MCF 10A (cell line): ENCODE results near the gene ZSWIM7. TPM values are rescaled to one million over a fixed set of nuclear protein-coding genes. Genes with fewer than 3 reads are reported as not detected.
A peak's percentile ranks its signal among the peaks of the same experiment; 100 is the strongest.

ENCODE experiments used
- BruUV-seq: library from RNA; stranded (reverse); fragments of 400-500 nt; replicated peaks from 2 replicates; lab custom pipeline; 2021; lab: Mats Ljungman, UMichigan
- CTCF ChIA-PET: fragments of 300-600 bp; sonication (Branson Sonifier 250); formaldehyde crosslinking; extraction: SDS; loops from one replicate; lab custom pipeline; 2021; ENCODE audit warnings: antibody characterized with exemption, inconsistent platforms; lab: Yijun Ruan, JAX
- POLR2A ChIA-PET: fragments of 300-600, 350-650 bp; sonication (Branson Sonifier 250); formaldehyde crosslinking; extraction: SDS; loops from one replicate; lab custom pipeline; 2020; ENCODE audit warnings: antibody characterized with exemption, inconsistent platforms; lab: Yijun Ruan, JAX
- DNase-seq: peaks from one replicate; pipeline ENCODE4 v3.0.0-alpha.2; 2018; ENCODE audit not compliant: unreplicated experiment
- H3K27ac Mint-ChIP-seq: one replicate; pipeline ENCODE4 v1.8.0; 2022; ENCODE audit warnings: mild to moderate bottlenecking, low read depth, mixed read lengths; ENCODE audit not compliant: unreplicated experiment
- H3K27me3 Mint-ChIP-seq: one replicate; pipeline ENCODE4 v1.8.0; 2022; ENCODE audit warnings: mixed read lengths; ENCODE audit not compliant: insufficient read depth, unreplicated experiment
- H3K36me3 Mint-ChIP-seq: one replicate; pipeline ENCODE4 v1.8.0; 2022; ENCODE audit warnings: mild to moderate bottlenecking, moderate library complexity, mixed read lengths; ENCODE audit not compliant: insufficient read depth, unreplicated experiment
- H3K4me1 Mint-ChIP-seq: one replicate; pipeline ENCODE4 v1.8.0; 2022; ENCODE audit warnings: mixed read lengths; ENCODE audit not compliant: insufficient read depth, unreplicated experiment
- H3K4me3 Mint-ChIP-seq: one replicate; pipeline ENCODE4 v1.8.0; 2022; ENCODE audit warnings: mild to moderate bottlenecking, moderate library complexity, mixed read lengths; ENCODE audit not compliant: unreplicated experiment
- H3K9me3 Mint-ChIP-seq: one replicate; pipeline ENCODE4 v1.8.0; 2022; ENCODE audit warnings: mixed read lengths; ENCODE audit not compliant: unreplicated experiment
- intact Hi-C: fragments of 100-400 bp; cut with micrococcal nuclease; formaldehyde crosslinking; loops from 2 replicates; pipeline ENCODE4 v1.14.1; 2022
- total RNA-seq: library from RNA; stranded (reverse); gene quantifications from 2 replicates; pipeline ENCODE4 v1.2.3, GENCODE V29; 2022
- TF ChIP-seq, protein P1 (sequence below): fragments of 200-600 bp; IDR thresholded peaks from one replicate; pipeline ENCODE4 v1.8.0; 2022; ENCODE audit warnings: antibody characterized with exemption, mild to moderate bottlenecking; ENCODE audit not compliant: unreplicated experiment

Gene ZSWIM7
- total RNA-seq, 1 experiment from 2014 or later, result 44.1 TPM

DNA sequence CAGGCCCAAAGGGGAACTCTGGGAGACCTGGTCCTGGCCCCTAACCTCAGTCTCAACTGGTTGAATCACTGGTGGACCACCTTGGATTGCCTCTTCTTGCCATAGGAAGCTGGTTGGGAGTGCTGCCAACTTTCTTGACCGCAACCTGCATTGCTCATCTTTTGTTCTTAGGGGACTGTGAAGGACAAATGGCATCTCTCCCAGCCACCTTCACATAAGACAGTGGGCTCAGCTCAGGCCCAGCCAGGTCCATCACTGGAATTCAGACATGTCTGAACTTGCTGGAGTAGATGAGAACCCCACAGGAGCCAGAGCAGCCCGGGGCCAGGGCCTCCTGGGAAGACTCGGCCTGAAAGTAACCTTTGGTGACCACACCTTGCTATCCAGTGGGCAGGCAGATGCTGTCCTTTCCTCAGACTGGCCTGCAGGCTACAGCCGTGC is 35.8 kb downstream of the ZSWIM7 start:
- peak; percentile 96 for DNase-seq
- peaks cover 39% of the 10 kb centered on the region for H3K4me1 Mint-ChIP-seq
- ChIA-PET POLR2A (interaction anchor here (5.3 kb wide), 1 partner anchor 19 kb away, joined by 51 read pairs; the partner anchor contains the start of gene ADORA2B), CTCF (interaction anchor here (0.6 to 0.7 kb wide), 2 partner anchors 30 to 265 kb away, joined by 3 read pairs; no protein-coding TSS in a partner anchor)
- H3K9me3 Mint-ChIP-seq, result no peaks in the 10 kb centered on the region
- H3K4me3 Mint-ChIP-seq, result no peak overlapping the region
- intact Hi-C loops, result no loop called here
- no peaks in the 10 kb centered on the region for H3K27me3 Mint-ChIP-seq
- TF ChIP-seq, protein P1, sequence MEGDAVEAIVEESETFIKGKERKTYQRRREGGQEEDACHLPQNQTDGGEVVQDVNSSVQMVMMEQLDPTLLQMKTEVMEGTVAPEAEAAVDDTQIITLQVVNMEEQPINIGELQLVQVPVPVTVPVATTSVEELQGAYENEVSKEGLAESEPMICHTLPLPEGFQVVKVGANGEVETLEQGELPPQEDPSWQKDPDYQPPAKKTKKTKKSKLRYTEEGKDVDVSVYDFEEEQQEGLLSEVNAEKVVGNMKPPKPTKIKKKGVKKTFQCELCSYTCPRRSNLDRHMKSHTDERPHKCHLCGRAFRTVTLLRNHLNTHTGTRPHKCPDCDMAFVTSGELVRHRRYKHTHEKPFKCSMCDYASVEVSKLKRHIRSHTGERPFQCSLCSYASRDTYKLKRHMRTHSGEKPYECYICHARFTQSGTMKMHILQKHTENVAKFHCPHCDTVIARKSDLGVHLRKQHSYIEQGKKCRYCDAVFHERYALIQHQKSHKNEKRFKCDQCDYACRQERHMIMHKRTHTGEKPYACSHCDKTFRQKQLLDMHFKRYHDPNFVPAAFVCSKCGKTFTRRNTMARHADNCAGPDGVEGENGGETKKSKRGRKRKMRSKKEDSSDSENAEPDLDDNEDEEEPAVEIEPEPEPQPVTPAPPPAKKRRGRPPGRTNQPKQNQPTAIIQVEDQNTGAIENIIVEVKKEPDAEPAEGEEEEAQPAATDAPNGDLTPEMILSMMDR, result no peak
- peaks cover 9% of the 10 kb centered on the region for H3K36me3 Mint-ChIP-seq
- BruUV-seq, result no TSS peak
- peak overlapping the region; percentile 67 for H3K27ac Mint-ChIP-seq

DNA sequence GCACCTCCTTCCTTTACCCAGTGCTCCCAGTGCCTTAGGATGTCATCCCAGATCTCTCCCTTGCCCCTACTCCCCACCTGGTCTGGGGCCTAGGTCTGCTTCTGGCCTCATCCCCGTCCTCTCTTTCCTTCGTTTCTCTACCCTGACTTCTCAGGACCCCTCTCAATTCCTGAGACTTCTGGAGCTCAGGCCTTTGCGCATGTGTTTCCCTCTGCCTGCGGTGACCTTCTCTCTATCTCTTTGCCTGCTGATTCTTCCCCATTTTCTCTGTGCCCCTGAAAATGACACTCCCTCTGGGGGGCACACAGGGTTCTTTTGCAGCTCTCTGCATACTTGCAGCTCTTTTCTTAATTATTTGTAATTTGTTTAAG is 41.0 kb downstream of the ZSWIM7 start:
- Mint-ChIP-seq H3K4me3 (peak overlapping the region; percentile 39), H3K4me1 (peaks cover 41% of the 10 kb centered on the region), H3K9me3 (no peaks in the 10 kb centered on the region), H3K27ac (peak overlapping the region; percentile 18), H3K36me3 (peaks cover 11% of the 10 kb centered on the region), H3K27me3 (no peaks in the 10 kb centered on the region)
- CTCF ChIA-PET, result interaction anchor here (0.6 to 2.4 kb wide), 5 partner anchors 9 to 66 kb away, joined by 3 to 9 read pairs (median 4); partner anchors contain the start of gene ADORA2B
- intact Hi-C loops, result loop anchor here (2.0 kb wide), 1 partner anchor 40 kb away; the partner anchor contains the start of genes TTC19 and ZSWIM7
- DNase-seq, result no peak
- TF ChIP-seq, protein P1, result no peak
- BruUV-seq, result no TSS peak
- POLR2A ChIA-PET, result interaction anchor here (1.1 to 3.7 kb wide), 5 partner anchors 11 to 308 kb away, joined by 3 to 63 read pairs (median 6); partner anchors contain the start of genes ADORA2B, NCOR1 and ZSWIM7

DNA sequence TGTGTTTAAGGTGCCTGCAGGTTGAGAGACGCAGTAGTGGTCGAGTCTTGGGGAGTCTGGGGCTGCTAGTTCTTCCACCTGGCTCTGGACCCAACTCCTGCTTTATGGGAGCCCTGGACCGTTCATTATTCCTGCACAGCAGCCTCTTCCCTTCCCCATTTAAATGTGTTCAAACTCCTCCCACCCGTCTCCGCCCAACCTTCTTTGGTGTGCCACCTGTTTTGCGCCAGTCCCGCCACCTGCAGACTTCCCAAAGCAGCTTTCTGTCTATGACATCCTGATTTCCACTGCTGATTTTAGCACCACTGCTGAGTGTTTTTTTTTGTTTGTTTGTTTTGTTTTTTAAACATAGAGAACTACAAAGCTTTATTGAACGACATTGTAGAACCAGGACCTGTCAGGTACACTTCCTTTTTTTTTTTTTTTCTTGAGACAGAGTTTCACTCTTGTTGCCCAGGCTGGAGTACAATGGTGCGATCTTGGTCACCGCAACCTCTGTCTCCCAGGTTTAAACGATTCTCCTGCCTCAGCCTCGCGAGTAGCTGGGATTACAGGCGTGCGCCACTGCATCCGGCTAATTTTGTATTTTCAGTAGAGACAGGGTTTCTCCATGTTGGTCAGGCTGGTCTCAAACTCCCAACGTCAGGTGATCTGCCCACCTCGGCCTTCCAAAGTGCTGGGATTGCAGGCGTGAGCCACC is 41.7 kb downstream of the ZSWIM7 start:
- Mint-ChIP-seq H3K27me3 (no peaks in the 10 kb centered on the region), H3K27ac (no peak overlapping the region), H3K9me3 (no peaks in the 10 kb centered on the region), H3K4me3 (no peak overlapping the region), H3K4me1 (peaks cover 36% of the 10 kb centered on the region), H3K36me3 (peaks cover 14% of the 10 kb centered on the region)
- BruUV-seq, result no TSS peak
- CTCF ChIA-PET, result interaction anchor here (0.6 to 2.4 kb wide), 5 partner anchors 9 to 67 kb away, joined by 3 to 9 read pairs (median 4); partner anchors contain the start of gene ADORA2B
- DNase-seq, result no peak
- POLR2A ChIA-PET, result interaction anchor here (1.0 to 3.7 kb wide), 2 partner anchors 10 to 41 kb away, joined by 3 to 63 read pairs; partner anchors contain the start of genes ADORA2B, TTC19 and ZSWIM7
- intact Hi-C loops, result loop anchor here (2.0 kb wide), 1 partner anchor 41 kb away; the partner anchor contains the start of genes TTC19 and ZSWIM7
- TF ChIP-seq, protein P1, result no peak

DNA sequence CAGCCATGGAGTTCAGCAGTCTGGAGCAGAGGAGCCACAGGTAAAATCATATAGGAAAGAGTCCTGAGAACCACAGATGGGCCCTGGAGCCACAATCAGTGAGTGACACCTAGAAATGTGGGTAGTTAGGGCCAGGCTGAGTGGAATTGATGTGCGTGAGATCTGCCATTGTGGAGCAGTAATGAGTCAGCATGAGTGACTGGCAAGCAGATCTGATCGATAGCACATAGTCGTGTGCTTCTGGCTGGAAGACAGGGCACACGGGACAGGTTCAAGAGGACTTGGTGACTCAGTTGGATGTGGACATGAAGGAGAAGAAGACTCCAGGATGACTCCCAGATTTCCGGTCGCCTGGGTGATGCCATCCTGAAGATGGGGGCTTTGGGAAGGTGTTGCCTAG is 42.3 kb downstream of the ZSWIM7 start:
- H3K4me3 Mint-ChIP-seq, result no peak overlapping the region
- peaks cover 17% of the 10 kb centered on the region for H3K36me3 Mint-ChIP-seq
- no peak overlapping the region for H3K27ac Mint-ChIP-seq
- CTCF ChIA-PET, result interaction anchor here (1.1 to 2.4 kb wide), 2 partner anchors 8 to 13 kb away, joined by 6 to 9 read pairs; partner anchors contain the start of gene ADORA2B
- H3K9me3 Mint-ChIP-seq, result no peaks in the 10 kb centered on the region
- peak; percentile 30 for DNase-seq
- TF ChIP-seq, protein P1, result no peak
- no TSS peak for BruUV-seq
- POLR2A ChIA-PET, result interaction anchor here (1.0 kb wide), 1 partner anchor 42 kb away, joined by 3 read pairs; the partner anchor contains the start of genes TTC19 and ZSWIM7
- H3K27me3 Mint-ChIP-seq, result no peaks in the 10 kb centered on the region
- intact Hi-C loops, result no loop called here
- peaks cover 36% of the 10 kb centered on the region for H3K4me1 Mint-ChIP-seq
